GM12878 (cell line): Measurements from ENCODE around the gene CALCR. TPM values are rescaled to one million over a fixed set of nuclear protein-coding genes. Genes with fewer than 3 reads are reported as not detected.

Experiments used
- ATF7 ChIP-seq: fragments of 450-650 bp; IDR thresholded peaks from 2 replicates; pipeline ENCODE4 v1.6.1; 2016; ENCODE audit warnings: low read depth, mild to moderate bottlenecking
- EP300 ChIP-seq, 2 experiments: fragments of 150-350 bp in 1 of 2; IDR thresholded peaks; 2 replicates each; pipeline ENCODE4 v1.6.1; 2011 to 2012; ENCODE audit warnings: low read depth in 2 of 2, low read length in 2 of 2, borderline replicate concordance in 1 of 2, improper control_type of control experiment in 1 of 2, inconsistent platforms in 1 of 2; ENCODE audit not compliant: control insufficient read depth in 1 of 2
- ESRRA ChIP-seq: IDR thresholded peaks from 2 replicates; pipeline ENCODE4 v1.6.1; 2012; ENCODE audit warnings: mild to moderate bottlenecking, low read length, improper control_type of control experiment
- IRF4 ChIP-seq: IDR thresholded peaks from 2 replicates; pipeline ENCODE4 v1.6.1; 2011; ENCODE audit warnings: low read depth, low read length
- KDM1A ChIP-seq: fragments of 200-600 bp; sonication (generic); IDR thresholded peaks from 2 replicates; pipeline ENCODE4 v1.6.1; 2016; ENCODE audit warnings: borderline replicate concordance
- POU2F2 ChIP-seq: IDR thresholded peaks from 3 replicates; pipeline ENCODE4 v1.6.1; 2011; ENCODE audit warnings: low read depth, mild to moderate bottlenecking, low read length, borderline replicate concordance
- PRDM15 ChIP-seq: fragments of 450-650 bp; formaldehyde crosslinking; IDR thresholded peaks from 2 replicates; pipeline ENCODE4 v1.4.0; 2020; ENCODE audit warnings: mild to moderate bottlenecking, moderate library complexity
- RAD21 ChIP-seq: IDR thresholded peaks from 2 replicates; pipeline ENCODE4 v1.6.1; 2011; ENCODE audit warnings: mild to moderate bottlenecking, low read depth, low read length, moderate library complexity; ENCODE audit not compliant: insufficient read depth
- RUNX3 ChIP-seq: IDR thresholded peaks from 2 replicates; pipeline ENCODE4 v1.6.1; 2012; ENCODE audit warnings: low read length, inconsistent platforms
- SIN3A ChIP-seq: IDR thresholded peaks from 2 replicates; pipeline ENCODE4 v1.6.1; 2012; ENCODE audit warnings: low read depth, low read length, improper control_type of control experiment
- TCF7 ChIP-seq: IDR thresholded peaks from 2 replicates; pipeline ENCODE4 v1.6.1; 2014; ENCODE audit warnings: antibody characterized with exemption, borderline replicate concordance
- YBX1 ChIP-seq: fragments of 450-650 bp; IDR thresholded peaks from 2 replicates; pipeline ENCODE4 v1.6.1; 2016; ENCODE audit warnings: antibody characterized with exemption
- polyA plus RNA-seq, 11 experiments: library from polyadenylated mRNA; depleted of rRNA in 4 of 11; unstranded in 6 of 11; stranded (reverse) in 5 of 11; fragments of >200 nt; fragmentation: Nextera tagmentation in 4 of 11; fragmentation: Illumina TruSeq in 1 of 11; extraction: Ambion mirVana in 4 of 11; extraction: Trizol in 1 of 11; gene quantifications; 1 replicate in 1 of 11; 2 replicates in 10 of 11; pipeline versions ENCODE4 v1.2.1 to v1.2.3, GENCODE V29; 2011 to 2016; ENCODE audit warnings: inconsistent platforms in 2 of 11, missing spikeins in 2 of 11, low read depth in 1 of 11
- total RNA-seq, 4 experiments: library from RNA; depleted of rRNA in 3 of 4; stranded (reverse); fragments of >200 nt in 3 of 4; fragmentation: Illumina TruSeq in 1 of 4; extraction: Trizol in 1 of 4; gene quantifications; 2 replicates each; pipeline versions ENCODE4 v1.2.1 to v1.2.3, GENCODE V29; 2013 to 2021

CALCR gene
- total and polyA plus RNA-seq, 10 of the 15 experiments (the other 5 are each of a cell fraction or from before 2014, with no cell fraction given): not detected

- TF ChIP-seq IRF4 (no peak), EP300 (IDR thresholded peaks at IDR 0.05; ENCODE audit: borderline replicate concordance in 1 of 2, control insufficient read depth in 1 of 2, low read depth in 2 of 2, low read length in 2 of 2) (no peak), ESRRA (no peak), PRDM15 (no peak), RUNX3 (no peak), SIN3A (no peak), YBX1 (no peak), TCF7 (no peak), ATF7 (no peak), RAD21 (no peak), KDM1A (no peak), POU2F2 (no peak)
Observed at GRCh38 chr7:93562936-93563335, 11.6 kb downstream of the CALCR start (continued).
